ENCODE measurements around the gene IPCEF1.

The IPCEF1 gene

GRCh38 chr6:154156135-154156896, 200.3 kb downstream of the IPCEF1 start:
- FAIRE-seq: no peak

GRCh38 chr6:154154389-154154967, 202.1 kb downstream of the IPCEF1 start:
- peak; percentile 94 for FAIRE-seq

GRCh38 chr6:154143753-154144152, 212.8 kb downstream of the IPCEF1 start:
- no peak for FAIRE-seq

- no peak for FAIRE-seq
Observed at GRCh38 chr6:154140743-154141142, 215.9 kb downstream of the IPCEF1 start.

- no peak for FAIRE-seq
Observed at GRCh38 chr6:154139892-154140291, 216.7 kb downstream of the IPCEF1 start.

GRCh38 chr6:154138793-154139192, 217.8 kb downstream of the IPCEF1 start:
- FAIRE-seq: no peak

GRCh38 chr6:154134471-154135147, 222.0 kb downstream of the IPCEF1 start:
- no peak for FAIRE-seq

GRCh38 chr6:154127657-154128056, 228.9 kb downstream of the IPCEF1 start:
- FAIRE-seq: no peak

GRCh38 chr6:154125421-154125820, 231.2 kb downstream of the IPCEF1 start:
- FAIRE-seq: no peak

- no peak for FAIRE-seq
Observed at GRCh38 chr6:154123155-154123956, 233.2 kb downstream of the IPCEF1 start.

GRCh38 chr6:154122195-154122925, 234.2 kb downstream of the IPCEF1 start:
- no peak for FAIRE-seq

- FAIRE-seq: no peak
Observed at GRCh38 chr6:154117485-154117884, 239.1 kb downstream of the IPCEF1 start.

- no peak for FAIRE-seq
Observed at GRCh38 chr6:154113392-154113791, 243.2 kb downstream of the IPCEF1 start.

GRCh38 chr6:154112181-154112809, 244.3 kb downstream of the IPCEF1 start:
- FAIRE-seq: no peak

- no peak for FAIRE-seq
Observed at GRCh38 chr6:154111025-154111424, 245.6 kb downstream of the IPCEF1 start.

GRCh38 chr6:154106251-154106650, 250.4 kb downstream of the IPCEF1 start:
- FAIRE-seq: no peak
